GM06990 (cell line): Measurements from ENCODE around the gene CFAP61.

Experiments used
- DNase-seq: peaks from one replicate; pipeline ENCODE4 v3.0.0-alpha.2; 2011; ENCODE audit not compliant: insufficient read length; ENCODE audit errors: extremely low read depth
- H3K27me3 ChIP-seq: replicated peaks from 2 replicates; pipeline ENCODE4 v1.6.0; 2011; ENCODE audit warnings: low read length; ENCODE audit not compliant: control insufficient read depth, insufficient read depth
- H3K36me3 ChIP-seq: 2 replicates; pipeline ENCODE4 v1.5.1; 2011; ENCODE audit warnings: low read length; ENCODE audit not compliant: control insufficient read depth, insufficient read depth
- H3K4me3 ChIP-seq: replicated peaks from 2 replicates; pipeline ENCODE4 v1.5.1; 2011; ENCODE audit warnings: low read depth, mild to moderate bottlenecking, control low read depth, low read length
- CTCF ChIP-seq: IDR thresholded peaks from 2 replicates; pipeline ENCODE4 v1.5.1; 2011; ENCODE audit warnings: low read length, control low read depth, mild to moderate bottlenecking, inconsistent platforms; ENCODE audit not compliant: insufficient read depth, poor library complexity, severe bottlenecking

CFAP61 gene

GRCh38 chr20:20018366-20018765 is 34.0 kb upstream of the CFAP61 start:
- Histone ChIP-seq H3K27me3 (no peaks in the 10 kb centered on the region), H3K4me3 (peak overlapping the region; percentile 96), H3K36me3 (peaks cover 3% of the 10 kb centered on the region; the same call in 1 of the 2 replicates)
- no peak for DNase-seq
- TF ChIP-seq CTCF: no peak

- peaks cover 3% of the 10 kb centered on the region; the same call in 1 of the 2 replicates for H3K36me3 ChIP-seq
- no peaks in the 10 kb centered on the region for H3K27me3 ChIP-seq
- no peak for DNase-seq
- H3K4me3 ChIP-seq: no peak overlapping the region
- no peak for TF ChIP-seq CTCF
These were observed 33.2 kb upstream of the CFAP61 start for GRCh38 chr20:20019123-20019522.

- Histone ChIP-seq H3K36me3 (peaks cover 3% of the 10 kb centered on the region; the same call in 1 of the 2 replicates), H3K4me3 (no peak overlapping the region), H3K27me3 (no peaks in the 10 kb centered on the region)
- no peak for DNase-seq
- TF ChIP-seq CTCF: no peak
These were observed 31.4 kb upstream of the CFAP61 start for GRCh38 chr20:20020908-20021307.

- Histone ChIP-seq H3K27me3 (no peaks in the 10 kb centered on the region), H3K36me3 (peaks cover 3% of the 10 kb centered on the region), H3K4me3 (no peak overlapping the region)
- DNase-seq: no peak
- no peak for TF ChIP-seq CTCF
These were observed 30.5 kb upstream of the CFAP61 start for GRCh38 chr20:20021835-20022234.

GRCh38 chr20:20022498-20022897 is 29.8 kb upstream of the CFAP61 start:
- DNase-seq: peak; percentile 19
- TF ChIP-seq CTCF: no peak
- no peak overlapping the region for H3K4me3 ChIP-seq
- H3K27me3 ChIP-seq: no peaks in the 10 kb centered on the region
- peaks cover 3% of the 10 kb centered on the region for H3K36me3 ChIP-seq

GRCh38 chr20:20023395-20023794 is 28.9 kb upstream of the CFAP61 start:
- no peak for DNase-seq
- TF ChIP-seq CTCF: no peak
- Histone ChIP-seq H3K4me3 (no peak overlapping the region), H3K27me3 (no peaks in the 10 kb centered on the region), H3K36me3 (peaks cover 3% of the 10 kb centered on the region)
